ENCODE results near the gene TMEM63B.

Gene TMEM63B

GRCh38 chr6:44202972-44203750 is 75.8 kb downstream of the TMEM63B start:
- H3K9me3 Mint-ChIP-seq, result no peaks in the 10 kb centered on the region
- H3K27ac Mint-ChIP-seq, result no peak overlapping the region
- no peak for DNase-seq (ENCODE audit: low spot score)
- H3K4me1 Mint-ChIP-seq (ENCODE audit: low read depth), result no peaks in the 10 kb centered on the region
- no peaks in the 10 kb centered on the region for H3K36me3 Mint-ChIP-seq (ENCODE audit: low read depth)
- no peak overlapping the region for H3K4me3 Mint-ChIP-seq
- peaks cover 1% of the 10 kb centered on the region for H3K27me3 Mint-ChIP-seq (ENCODE audit: low read depth)

GRCh38 chr6:44203955-44204354 is 76.6 kb downstream of the TMEM63B start:
- Mint-ChIP-seq H3K4me1 (ENCODE audit: low read depth) (no peaks in the 10 kb centered on the region), H3K27me3 (ENCODE audit: low read depth) (peaks cover 6% of the 10 kb centered on the region), H3K36me3 (ENCODE audit: low read depth) (no peaks in the 10 kb centered on the region), H3K4me3 (no peak overlapping the region), H3K27ac (no peak overlapping the region), H3K9me3 (no peaks in the 10 kb centered on the region)
- DNase-seq (ENCODE audit: low spot score), result no peak

Measured in T-helper 2 cell treated with Interferon-gamma antibody and Interleukin-4, amounts not matched to agents 5 μg/mL and 100 μg/mL, for 36 hours (primary cell).